Epithelial cell of esophagus (primary cell): ENCODE data around the gene SV2C.
"Not testable (repeated sequence)": the region's sequence is repeated elsewhere in the genome, so short reads cannot be mapped to it uniquely, and the experiment has no call there.

Experiments
- DNase-seq: peaks from one replicate; pipeline ENCODE4 v3.0.0; 2010; ENCODE audit warnings: low read depth
- H3K4me3 ChIP-seq: 2 replicates; pipeline ENCODE4 v1.5.1; 2011; ENCODE audit warnings: mild to moderate bottlenecking, low read length, control low read depth
- TF ChIP-seq, protein P1 (sequence below): IDR thresholded peaks from 2 replicates; pipeline ENCODE4 v1.5.1; 2011; ENCODE audit warnings: low read depth, mild to moderate bottlenecking, low read length, control low read depth, inconsistent platforms; ENCODE audit not compliant: insufficient read depth; ENCODE audit errors: missing control alignments

The SV2C gene

DNA sequence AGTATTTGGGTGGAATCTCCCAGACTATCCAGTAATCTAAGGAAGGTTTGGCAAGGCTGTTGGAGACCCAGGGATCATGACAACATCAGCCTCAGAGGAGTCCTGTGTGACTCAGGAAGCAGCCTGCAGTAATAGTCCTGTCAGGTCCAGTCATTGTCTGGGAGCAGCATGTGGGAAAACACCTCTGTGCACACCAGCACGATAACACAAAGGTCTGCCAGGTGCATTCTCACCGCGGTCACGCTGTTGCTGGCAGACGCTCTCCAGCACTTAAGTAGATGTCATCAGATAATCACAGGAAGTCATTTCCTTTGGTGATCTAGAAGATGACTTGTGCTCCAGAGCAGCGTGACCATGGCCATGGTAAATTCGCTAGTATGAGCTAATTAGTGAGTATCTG is 220.7 kb downstream of the SV2C start:
- H3K4me3 ChIP-seq, result no peak overlapping the region
- TF ChIP-seq, protein P1, sequence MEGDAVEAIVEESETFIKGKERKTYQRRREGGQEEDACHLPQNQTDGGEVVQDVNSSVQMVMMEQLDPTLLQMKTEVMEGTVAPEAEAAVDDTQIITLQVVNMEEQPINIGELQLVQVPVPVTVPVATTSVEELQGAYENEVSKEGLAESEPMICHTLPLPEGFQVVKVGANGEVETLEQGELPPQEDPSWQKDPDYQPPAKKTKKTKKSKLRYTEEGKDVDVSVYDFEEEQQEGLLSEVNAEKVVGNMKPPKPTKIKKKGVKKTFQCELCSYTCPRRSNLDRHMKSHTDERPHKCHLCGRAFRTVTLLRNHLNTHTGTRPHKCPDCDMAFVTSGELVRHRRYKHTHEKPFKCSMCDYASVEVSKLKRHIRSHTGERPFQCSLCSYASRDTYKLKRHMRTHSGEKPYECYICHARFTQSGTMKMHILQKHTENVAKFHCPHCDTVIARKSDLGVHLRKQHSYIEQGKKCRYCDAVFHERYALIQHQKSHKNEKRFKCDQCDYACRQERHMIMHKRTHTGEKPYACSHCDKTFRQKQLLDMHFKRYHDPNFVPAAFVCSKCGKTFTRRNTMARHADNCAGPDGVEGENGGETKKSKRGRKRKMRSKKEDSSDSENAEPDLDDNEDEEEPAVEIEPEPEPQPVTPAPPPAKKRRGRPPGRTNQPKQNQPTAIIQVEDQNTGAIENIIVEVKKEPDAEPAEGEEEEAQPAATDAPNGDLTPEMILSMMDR, result no peak
- peak; percentile 96 for DNase-seq

DNA sequence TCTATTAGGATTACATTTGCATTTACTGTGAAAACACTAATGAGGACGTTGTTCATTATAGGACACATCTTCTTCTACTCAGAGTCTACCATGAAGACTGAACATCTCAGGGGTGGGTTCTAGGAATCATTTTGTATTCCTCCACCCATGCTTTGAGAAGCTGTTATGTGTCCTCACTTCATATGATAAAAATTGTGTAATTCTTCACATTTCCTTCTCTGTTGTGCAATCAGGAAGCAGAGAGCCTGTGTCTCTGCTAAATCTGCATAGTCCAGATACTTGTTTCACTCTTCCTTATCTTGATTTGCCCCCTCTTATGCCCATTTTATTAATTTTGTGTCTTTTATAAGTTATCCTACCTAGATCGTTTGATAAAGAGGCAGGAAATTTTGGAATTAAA is 222.1 kb downstream of the SV2C start:
- H3K4me3 ChIP-seq, result no peak overlapping the region
- TF ChIP-seq, protein P1, result no peak
- DNase-seq, result peak; percentile 50

DNA sequence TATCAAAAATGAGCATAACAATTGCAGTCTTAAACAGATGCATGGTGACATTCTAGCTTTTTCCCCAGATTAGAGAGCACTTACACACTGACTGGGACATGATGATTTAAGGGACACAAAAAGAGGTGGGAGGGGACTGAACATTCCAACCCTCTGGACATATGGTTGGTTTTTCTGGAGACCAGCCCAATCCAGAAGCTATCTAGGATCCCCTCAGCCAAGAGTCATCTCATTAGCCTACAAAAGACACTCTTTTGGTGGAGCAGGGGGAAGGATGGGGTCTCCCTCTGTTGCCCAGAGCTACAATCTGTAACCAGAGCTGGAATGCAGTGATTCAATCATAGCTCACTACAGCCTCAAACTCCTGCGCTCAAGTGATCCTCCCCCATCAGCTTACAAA is 222.6 kb downstream of the SV2C start:
- no peak overlapping the region for H3K4me3 ChIP-seq
- peak; percentile 35 for DNase-seq
- TF ChIP-seq, protein P1, result no peak

DNA sequence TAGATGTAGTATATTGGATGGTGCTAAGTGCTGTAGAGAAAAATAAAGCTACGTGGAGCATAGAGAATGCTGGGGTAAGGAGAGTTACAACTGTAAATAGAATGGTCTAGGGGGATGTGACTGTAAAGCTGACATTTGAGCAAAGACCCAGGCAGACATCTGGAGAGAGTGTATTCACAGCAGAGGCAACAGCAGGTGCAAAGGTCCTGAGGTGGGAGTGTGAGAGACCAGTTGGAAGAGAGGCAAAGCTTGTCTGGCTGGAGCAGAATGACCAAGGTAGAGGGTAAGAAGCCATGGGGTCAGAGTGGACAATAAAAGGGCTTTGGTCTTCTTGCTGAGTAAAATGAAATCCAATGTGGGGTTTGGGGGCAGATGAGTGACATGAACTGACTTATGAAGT is 227.0 kb downstream of the SV2C start:
- DNase-seq, result no peak
- TF ChIP-seq, protein P1, result no peak
- H3K4me3 ChIP-seq, result no peak overlapping the region

DNA sequence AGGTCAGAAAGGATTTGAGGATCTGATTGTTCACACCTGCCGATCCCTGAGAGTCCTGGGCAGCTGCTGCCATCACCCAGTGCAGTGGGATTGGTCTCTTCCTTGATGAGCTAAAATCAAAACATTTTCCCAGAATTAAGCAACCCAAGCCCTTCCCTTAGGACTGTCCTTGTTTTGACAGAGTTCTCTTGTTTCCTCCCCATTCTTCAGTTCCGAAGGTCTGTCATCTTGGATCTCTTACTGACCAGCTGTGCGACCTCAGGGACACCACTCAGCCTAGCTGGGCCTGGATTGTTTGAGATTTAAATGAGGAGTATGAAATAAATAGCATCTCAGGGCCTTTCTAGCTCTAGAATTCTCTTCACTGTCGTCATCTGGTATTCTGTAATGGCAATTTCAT is 229.6 kb downstream of the SV2C start:
- DNase-seq, result no peak
- H3K4me3 ChIP-seq, result no peak overlapping the region
- TF ChIP-seq, protein P1, result no peak

DNA sequence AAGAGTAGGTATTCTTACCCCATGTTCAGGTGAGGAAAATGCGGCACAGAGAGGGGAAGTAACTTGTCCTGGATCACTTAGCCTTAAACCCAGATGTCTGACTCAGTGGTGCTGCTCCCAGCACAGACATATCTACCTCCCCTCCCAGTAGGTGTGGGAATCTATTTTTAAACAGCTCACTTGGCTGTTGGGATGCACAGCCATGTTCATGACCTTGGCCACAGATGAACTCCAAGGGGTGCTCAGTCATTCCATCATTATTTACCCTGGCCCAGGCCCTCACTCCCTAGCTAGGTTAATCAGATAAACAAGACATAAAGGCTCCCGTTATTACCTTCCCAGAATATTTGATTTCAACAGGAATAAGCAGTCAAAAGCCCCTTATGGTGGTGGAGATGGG is 231.5 kb downstream of the SV2C start:
- TF ChIP-seq, protein P1, result no peak
- DNase-seq, result no peak

DNA sequence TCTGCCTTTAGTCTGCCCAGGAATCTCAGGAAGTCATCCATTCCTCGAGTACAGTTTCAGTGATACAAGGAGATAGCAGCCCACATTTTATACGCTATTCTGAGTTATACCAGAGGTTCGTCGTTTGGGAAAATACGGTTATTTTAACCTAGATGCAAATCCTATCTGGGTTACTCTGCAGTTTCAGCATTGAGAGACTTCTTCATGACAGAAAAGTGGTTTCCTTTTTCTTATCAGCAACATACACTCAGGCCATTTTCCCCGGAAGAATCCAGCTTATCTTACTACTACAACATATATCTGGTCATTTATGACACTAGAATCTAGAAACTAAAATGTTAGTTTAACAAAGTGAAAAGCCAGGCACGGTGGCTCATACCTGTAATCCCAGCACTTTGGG is 236.5 kb downstream of the SV2C start:
- TF ChIP-seq, protein P1, result no peak
- no peak for DNase-seq
- H3K4me3 ChIP-seq, result no peak overlapping the region

More for the DNA sequence above, 231.5 kb downstream of the SV2C start:
- H3K4me3 ChIP-seq, result no peak overlapping the region

DNA sequence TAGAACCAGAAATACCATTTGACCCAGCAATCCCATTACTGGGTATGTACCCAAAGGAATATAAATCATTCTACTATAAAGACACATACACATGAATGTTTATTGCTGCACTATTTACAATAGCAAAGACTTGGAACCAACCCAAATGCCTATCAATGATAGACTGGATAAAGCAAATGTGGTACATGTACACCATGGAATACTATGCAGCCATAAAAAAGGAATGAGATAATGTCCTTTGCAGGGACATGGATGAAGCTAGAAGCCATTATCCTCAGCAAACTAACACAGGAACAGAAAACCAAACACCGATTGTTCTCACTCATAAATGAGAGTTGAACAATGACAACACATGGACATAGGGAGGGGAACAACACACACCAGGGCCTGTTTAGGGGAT is 240.3 kb downstream of the SV2C start:
- not testable (repeated sequence) for DNase-seq, H3K4me3 ChIP-seq
